H1 (cell line): ENCODE measurements around the gene ARL8A. TPM values are rescaled to one million over a fixed set of nuclear protein-coding genes. Genes with fewer than 3 reads are reported as not detected.

Source experiments
- CTCF ChIA-PET: fragments of 300-600 bp; sonication (Branson Sonifier 250); formaldehyde crosslinking; loops from one replicate; lab custom pipeline; 2021; ENCODE audit not compliant: partially characterized antibody; lab: Charles Lee
- POLR2A ChIA-PET: fragments of 300-600 bp; sonication (Branson Sonifier 250); formaldehyde crosslinking; loops from one replicate; lab custom pipeline; 2021; ENCODE audit warnings: inconsistent platforms; ENCODE audit not compliant: partially characterized antibody; lab: Charles Lee
- DNase-seq, 2 experiments: peaks; one replicate each; pipeline versions ENCODE4 v3.0.0 to v3.0.0-alpha.2; 2010 to 2022; ENCODE audit warnings: low spot score in 2 of 2, low read depth in 1 of 2, mixed read lengths in 1 of 2
- FAIRE-seq: peaks from 2 replicates; lab custom pipeline; 2011; peaks lifted over from hg19 to GRCh38; lab: Jason Lieb, UNC
- H2AFZ ChIP-seq: 2 replicates; pipeline ENCODE4 v1.8.1; 2012; ENCODE audit warnings: low read length, inconsistent platforms
- H2AK5ac ChIP-seq: 2 replicates; pipeline ENCODE4 v1.6.1; 2013; ENCODE audit warnings: low read depth, low read length
- H2BK120ac ChIP-seq: replicated peaks from 2 replicates; pipeline ENCODE3; 2013; ENCODE audit warnings: low read depth, low read length, inconsistent platforms
- H2BK12ac ChIP-seq: 2 replicates; pipeline ENCODE4 v1.6.1; 2013; ENCODE audit warnings: low read depth, low read length
- H2BK15ac ChIP-seq: 2 replicates; pipeline ENCODE4 v1.6.1; 2013; ENCODE audit warnings: low read length
- H2BK20ac ChIP-seq: 2 replicates; pipeline ENCODE4 v1.6.1; 2013; ENCODE audit warnings: low read length
- H2BK5ac ChIP-seq: 2 replicates; pipeline ENCODE4 v1.6.1; 2013; ENCODE audit warnings: low read depth, low read length
- H3K14ac ChIP-seq: 2 replicates; pipeline ENCODE4 v1.6.1; 2013; ENCODE audit warnings: inconsistent platforms; ENCODE audit not compliant: insufficient read length
- H3K18ac ChIP-seq: 2 replicates; pipeline ENCODE4 v1.6.1; 2013; ENCODE audit warnings: low read length; ENCODE audit errors: extremely low read depth
- H3K23ac ChIP-seq: 2 replicates; pipeline ENCODE4 v1.6.1; 2013; ENCODE audit warnings: inconsistent platforms; ENCODE audit not compliant: insufficient read length
- H3K23me2 ChIP-seq: 2 replicates; pipeline ENCODE4 v1.6.1; 2013; ENCODE audit warnings: low read depth, low read length
- H3K27ac ChIP-seq: 2 replicates; pipeline ENCODE4 v1.6.1; 2011; ENCODE audit warnings: low read depth, low read length, inconsistent platforms
- H3K27me3 ChIP-seq, 4 experiments: replicated peaks in 1 of 4; 1 replicate in 1 of 4; 2 replicates in 3 of 4; pipeline versions ENCODE4 v1.6.1 to v1.8.1; 2011 to 2013; ENCODE audit warnings: low read length in 3 of 4, mild to moderate bottlenecking in 3 of 4, inconsistent platforms in 2 of 4, mixed read lengths in 2 of 4, moderate library complexity in 1 of 4; ENCODE audit not compliant: control insufficient read depth in 3 of 4, insufficient read depth in 3 of 4; ENCODE audit errors: extremely low read depth in 1 of 4
- H3K36me3 ChIP-seq, 4 experiments: 2 replicates each; pipeline versions ENCODE4 v1.6.1 to v1.8.1; 2011 to 2013; ENCODE audit warnings: mild to moderate bottlenecking in 4 of 4, low read length in 3 of 4, moderate library complexity in 2 of 4, control low read depth in 1 of 4, inconsistent platforms in 1 of 4; ENCODE audit not compliant: insufficient read depth in 4 of 4, control insufficient read depth in 2 of 4
- H3K4ac ChIP-seq: replicated peaks from 2 replicates; pipeline ENCODE3; 2013; ENCODE audit warnings: low read length, low read depth, mixed read lengths, inconsistent platforms; ENCODE audit not compliant: insufficient read length
- H3K4me1 ChIP-seq, 4 experiments: replicated peaks in 1 of 4; 1 replicate in 1 of 4; 2 replicates in 3 of 4; pipeline versions ENCODE4 v1.6.1 to v1.8.1; 2011 to 2013; ENCODE audit warnings: low read length in 3 of 4, inconsistent platforms in 2 of 4, mixed read lengths in 1 of 4; ENCODE audit not compliant: insufficient read depth in 4 of 4, control insufficient read depth in 3 of 4
- H3K4me2 ChIP-seq, 2 experiments: 2 replicates each; pipeline versions ENCODE4 v1.6.1 to v1.8.1; 2011 to 2013; ENCODE audit warnings: low read depth in 2 of 2, low read length in 2 of 2, control low read depth in 1 of 2, inconsistent platforms in 1 of 2, mild to moderate bottlenecking in 1 of 2; ENCODE audit not compliant: insufficient read depth in 1 of 2
- H3K4me3 ChIP-seq, 4 experiments: fragments of 200-600, 300-600 bp in 1 of 4; sonication (generic), shearing (Covaris generic), sonication (Bioruptor Twin) in 1 of 4; 2 replicates each; pipeline versions ENCODE4 v1.5.1 to v1.8.1; 2011 to 2016; ENCODE audit warnings: low read length in 4 of 4, low read depth in 3 of 4, control low read depth in 2 of 4, inconsistent platforms in 2 of 4, mild to moderate bottlenecking in 2 of 4, mixed read lengths in 1 of 4, moderate library complexity in 1 of 4; ENCODE audit not compliant: insufficient read depth in 2 of 4; ENCODE audit errors: extremely low read depth in 1 of 4
- H3K56ac ChIP-seq: replicated peaks from 2 replicates; pipeline ENCODE3; 2013; ENCODE audit warnings: low read depth, mild to moderate bottlenecking, mixed read lengths, low read length, inconsistent platforms; ENCODE audit not compliant: insufficient read length
- H3K79me1 ChIP-seq: 2 replicates; pipeline ENCODE4 v1.6.1; 2013; ENCODE audit warnings: low read depth, low read length, control low read depth
- H3K79me2 ChIP-seq, 2 experiments: 2 replicates each; pipeline versions ENCODE4 v1.6.1 to v1.8.1; 2012 to 2013; ENCODE audit warnings: low read length in 2 of 2, mild to moderate bottlenecking in 2 of 2, inconsistent platforms in 1 of 2; ENCODE audit not compliant: insufficient read depth in 2 of 2, control insufficient read depth in 1 of 2
- H3K9ac ChIP-seq, 4 experiments: replicated peaks in 1 of 4; 1 replicate in 1 of 4; 2 replicates in 3 of 4; pipeline versions ENCODE4 v1.6.1 to v1.8.1; 2011 to 2013; ENCODE audit warnings: low read depth in 3 of 4, low read length in 3 of 4, control low read depth in 2 of 4, mild to moderate bottlenecking in 2 of 4, moderate library complexity in 2 of 4, inconsistent platforms in 1 of 4; ENCODE audit errors: extremely low read depth in 1 of 4
- H3K9me3 ChIP-seq, 2 experiments: 2 replicates each; pipeline versions ENCODE4 v1.6.1 to v1.8.1; 2012 to 2013; ENCODE audit warnings: mild to moderate bottlenecking in 2 of 2, moderate library complexity in 2 of 2, control low read depth in 1 of 2, inconsistent platforms in 1 of 2, low read depth in 1 of 2, low read length in 1 of 2, mixed read lengths in 1 of 2; ENCODE audit not compliant: insufficient read depth in 2 of 2
- H4K20me1 ChIP-seq, 2 experiments: replicated peaks in 1 of 2; 2 replicates each; pipeline versions ENCODE3 to v1.8.1; 2011 to 2013; ENCODE audit warnings: inconsistent platforms in 2 of 2, low read length in 2 of 2, mild to moderate bottlenecking in 1 of 2; ENCODE audit not compliant: insufficient read depth in 2 of 2, control insufficient read depth in 1 of 2
- H4K5ac ChIP-seq: 2 replicates; pipeline ENCODE4 v1.6.1; 2013; ENCODE audit warnings: low read length, low read depth, mixed read lengths, inconsistent platforms; ENCODE audit not compliant: insufficient read length
- H4K8ac ChIP-seq: 2 replicates; pipeline ENCODE4 v1.8.0; 2013; ENCODE audit warnings: mild to moderate bottlenecking, moderate library complexity, low read length, inconsistent platforms; ENCODE audit not compliant: insufficient read depth; ENCODE audit errors: extremely low read depth
- H4K91ac ChIP-seq: replicated peaks from 2 replicates; pipeline ENCODE3; 2013; ENCODE audit warnings: low read length, mixed read lengths, inconsistent platforms; ENCODE audit not compliant: insufficient read length
- BACH1 ChIP-seq: IDR thresholded peaks from 2 replicates; pipeline ENCODE4 v1.6.1; 2012; ENCODE audit warnings: low read length, improper control_type of control experiment
- CHD1 ChIP-seq: IDR thresholded peaks from 2 replicates; pipeline ENCODE4 v1.6.1; 2012; ENCODE audit warnings: low read depth, low read length, improper control_type of control experiment
- EP300 ChIP-seq, 2 experiments: IDR thresholded peaks; 1 replicate in 1 of 2; 2 replicates in 1 of 2; pipeline ENCODE4 v1.6.1; 2011 to 2012; ENCODE audit warnings: low read depth in 2 of 2, low read length in 2 of 2, mild to moderate bottlenecking in 2 of 2, borderline replicate concordance in 1 of 2, inconsistent platforms in 1 of 2, moderate library complexity in 1 of 2
- EZH2 ChIP-seq: fragments of 200-600 bp; sonication (generic); IDR thresholded peaks from 2 replicates; pipeline ENCODE4 v1.7.1; 2012; ENCODE audit warnings: low read depth, mild to moderate bottlenecking, moderate library complexity, low read length, inconsistent platforms; ENCODE audit not compliant: severe bottlenecking
- HDAC6 ChIP-seq: IDR thresholded peaks from one replicate; pipeline ENCODE4 v1.7.1; 2012; ENCODE audit warnings: low read depth, mild to moderate bottlenecking, inconsistent platforms, low read length, moderate library complexity
- KDM4A ChIP-seq: IDR thresholded peaks from one replicate; pipeline ENCODE4 v1.7.1; 2012; ENCODE audit warnings: low read depth, mild to moderate bottlenecking, moderate library complexity, low read length, inconsistent platforms; ENCODE audit not compliant: severe bottlenecking
- MAFK ChIP-seq: IDR thresholded peaks from 2 replicates; pipeline ENCODE4 v1.6.1; 2012; ENCODE audit warnings: low read depth, mild to moderate bottlenecking, improper control_type of control experiment, low read length
- RNF2 ChIP-seq: fragments of 200-900, 300-1000 bp; sonication (generic); IDR thresholded peaks from 2 replicates; pipeline ENCODE4 v1.7.1; 2016; ENCODE audit warnings: borderline replicate concordance, low read depth, mild to moderate bottlenecking, antibody characterized with exemption, low read length; ENCODE audit not compliant: poor library complexity, severe bottlenecking; ENCODE audit errors: missing control alignments
- SP4 ChIP-seq: IDR thresholded peaks from 2 replicates; pipeline ENCODE4 v1.6.1; 2012; ENCODE audit warnings: low read length, inconsistent platforms
- SUZ12 ChIP-seq: fragments of 200-600 bp; sonication (generic); IDR thresholded peaks from 2 replicates; pipeline ENCODE4 v1.6.1; 2012; ENCODE audit warnings: mild to moderate bottlenecking, inconsistent platforms, low read length, moderate library complexity, mixed read lengths
- TEAD4 ChIP-seq: IDR thresholded peaks from 2 replicates; pipeline ENCODE4 v1.6.1; 2012; ENCODE audit warnings: low read depth, low read length, inconsistent platforms, mixed read lengths
- YY1 ChIP-seq: IDR thresholded peaks from 2 replicates; pipeline ENCODE4 v1.6.1; 2011; ENCODE audit warnings: low read depth, mild to moderate bottlenecking, low read length
- ZNF274 ChIP-seq: IDR thresholded peaks from 2 replicates; pipeline ENCODE4 v1.7.0; 2012; ENCODE audit warnings: low read length, borderline replicate concordance; ENCODE audit errors: extremely low read depth
- WGBS, 2 experiments: shearing (Covaris generic) in 1 of 2; methylation state at CpG; one replicate each; pipeline versions ENCODE4 v1.1.6 to v1.1.7; 2013 to 2015; ENCODE audit warnings: low lambda C conversion rate in 2 of 2, mixed read lengths in 2 of 2, inconsistent platforms in 1 of 2, low coverage in 1 of 2, missing lambda C conversion rate in 1 of 2; ENCODE audit not compliant: insufficient replicate concordance in 2 of 2, insufficient coverage in 1 of 2, insufficient read length in 1 of 2; ENCODE audit errors: extremely low coverage in 1 of 2, missing lambda C conversion rate in 1 of 2; 5-methylcytosine and 5-hydroxymethylcytosine counted together
- polyA plus RNA-seq, 7 experiments: library from polyadenylated mRNA; depleted of rRNA in 3 of 7; stranded (reverse) in 5 of 7; unstranded in 2 of 7; fragments of >200 nt in 5 of 7; fragments of 200-250 nt in 2 of 7; gene quantifications; 1 replicate in 5 of 7; 2 replicates in 1 of 7; 4 replicates in 1 of 7; pipeline versions ENCODE4 v1.2.1 to v1.2.3, GENCODE V29; 2011 to 2013; ENCODE audit warnings: missing spikeins in 2 of 7, mixed read lengths in 2 of 7
- total RNA-seq: library from RNA; stranded (reverse); fragmentation: NEBNext Ultra II Directional; extraction: Animal tissue kit (Norgen Biotek cat#: 25700); gene quantifications from 2 replicates; pipeline ENCODE4 v1.2.1, GENCODE V29; 2021

The ARL8A gene
- total and polyA plus RNA-seq, 2 of the 8 experiments (the other 6 are each of a cell fraction or from before 2014, with no cell fraction given): 40.3 to 58.7 TPM

DNA sequence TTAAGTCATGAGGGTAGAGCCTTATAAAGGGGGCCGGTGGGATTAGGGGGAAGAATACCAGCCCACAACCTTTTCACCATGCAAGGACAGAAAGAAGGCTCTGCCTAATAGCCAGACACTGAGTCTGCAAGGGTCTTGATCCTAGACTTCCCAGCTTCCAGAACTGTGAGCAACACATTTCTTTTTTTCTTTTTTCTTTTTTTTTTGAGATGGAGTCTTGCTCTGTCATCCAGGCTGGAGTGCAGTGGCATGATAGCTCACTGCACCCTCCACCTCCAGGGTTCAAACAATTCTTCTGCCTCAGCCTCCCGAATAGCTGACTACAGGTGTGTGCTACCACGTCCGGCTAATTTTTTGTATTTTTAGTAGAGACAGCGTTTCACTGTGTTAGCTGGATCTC is 1.7 kb upstream of the ARL8A start:
- Histone ChIP-seq H3K18ac (no peak overlapping the region), H2AK5ac (no peak overlapping the region), H3K4me1 (peaks cover 3 to 13% (median 9%) of the 10 kb centered on the region in 4 experiments; a peak in 6 of 7 replicates), H4K20me1 (peaks cover 2 to 9% of the 10 kb centered on the region in 2 experiments), H3K79me2 (peaks cover 3 to 22% of the 10 kb centered on the region in 2 experiments; a peak in 3 of 4 replicates), H3K4me3 (no peak overlapping the region), H3K23me2 (peaks cover 13% of the 10 kb centered on the region), H3K56ac (no peak overlapping the region), H3K9ac (no peak overlapping the region), H2BK15ac (no peak overlapping the region), H2BK5ac (no peak overlapping the region), H3K79me1 (peaks cover 8% of the 10 kb centered on the region), H2AFZ (no peak overlapping the region), H3K9me3 (no peaks in the 10 kb centered on the region), H2BK20ac (no peak overlapping the region), H3K4ac (no peak overlapping the region), H3K27ac (no peak overlapping the region), H2BK12ac (no peak overlapping the region), H4K91ac (no peak overlapping the region), H3K23ac (no peak overlapping the region), H3K4me2 (no peak overlapping the region), H4K8ac (no peak overlapping the region), H3K27me3 (peaks cover 0 to 7% (median 2%) of the 10 kb centered on the region in 4 experiments; a peak in 3 of 7 replicates), H2BK120ac (no peak overlapping the region), H3K14ac (no peak overlapping the region), H4K5ac (no peak overlapping the region), H3K36me3 (no peaks in the 10 kb centered on the region)
- WGBS, 2 experiments: 96% methylated on average over 5 of the region's 5 CpGs; no CpG with 5 or more reads in 1 of the 2 experiments
- no peak for DNase-seq
- ChIA-PET CTCF (interaction anchor here (0.5 to 6.1 kb wide), 8 partner anchors 9 to 1207 kb away, joined by 3 to 50 read pairs (median 4); no protein-coding TSS in a partner anchor), POLR2A (interaction anchor here (1.3 to 1.6 kb wide), 2 partner anchors 11 to 15 kb away, joined by 3 to 4 read pairs; no protein-coding TSS in a partner anchor)
- FAIRE-seq: no peak
- TF ChIP-seq EP300 (IDR thresholded peaks at IDR 0.05; ENCODE audit: borderline replicate concordance in 1 of 2, low read depth in 2 of 2, low read length in 2 of 2) (no peak), YY1 (no peak), MAFK (no peak), SP4 (no peak), EZH2 (no peak), RNF2 (no peak), TEAD4 (no peak), CHD1 (no peak), KDM4A (no peak), SUZ12 (no peak), BACH1 (no peak), HDAC6 (no peak), ZNF274 (no peak)
